T-helper 17 cell (primary cell): Measurements from ENCODE around the gene ARID1B. TPM values are rescaled to one million over a fixed set of nuclear protein-coding genes. Genes with fewer than 3 reads are reported as not detected.
A peak's percentile ranks its signal among the peaks of the same experiment; 100 is the strongest.

Experiments
- ATAC-seq: fragments of 150-1000 bp; cut with Tn5 transposase; 2 replicates; pipeline ENCODE4 v1.10.0; 2021; ENCODE audit warnings: mild to moderate bottlenecking, moderate library complexity
- DNase-seq, 3 donors: peaks; one replicate each; pipeline versions ENCODE4 v3.0.0 to v3.0.0-alpha.2; 2020 to 2021
- H3K9me3 ChIP-seq: one replicate; pipeline ENCODE4 v1.7.0; 2013; ENCODE audit warnings: low read length, mild to moderate bottlenecking; ENCODE audit not compliant: control insufficient read depth, poor library complexity, severe bottlenecking
- H3K27ac Mint-ChIP-seq: one replicate; pipeline ENCODE4 v1.8.0; 2022; ENCODE audit warnings: mild to moderate bottlenecking, moderate library complexity, mixed read lengths
- H3K27me3 Mint-ChIP-seq: one replicate; pipeline ENCODE4 v1.8.0; 2022; ENCODE audit warnings: mixed read lengths
- H3K36me3 Mint-ChIP-seq: one replicate; pipeline ENCODE4 v1.8.0; 2022; ENCODE audit warnings: low read depth, mixed read lengths
- H3K4me1 Mint-ChIP-seq: one replicate; pipeline ENCODE4 v1.8.0; 2022; ENCODE audit warnings: mild to moderate bottlenecking, mixed read lengths
- H3K4me3 Mint-ChIP-seq: one replicate; pipeline ENCODE4 v1.8.0; 2022; ENCODE audit warnings: mild to moderate bottlenecking, moderate library complexity, mixed read lengths
- total RNA-seq, 4 donors: library from RNA in 2 of 4; stranded (reverse) in 2 of 4; gene quantifications; one replicate each; pipeline ENCODE4 v1.2.3 and lab custom pipeline; 2022 to 2026

ARID1B gene
- total RNA-seq, 2 donors from 2014 or later, result 149 to 158 TPM

GRCh38 chr6:156778454-156779205, 1.5 kb downstream of the ARID1B start:
- Mint-ChIP-seq H3K4me1 (peaks cover 29% of the 10 kb centered on the region), H3K27me3 (no peaks in the 10 kb centered on the region), H3K36me3 (peaks cover 2% of the 10 kb centered on the region), H3K4me3 (peak overlapping the region; percentile 92), H3K27ac (peak overlapping the region; percentile 92)
- DNase-seq (peak; percentile 23 to 49 (median 45)), ATAC-seq (no peak)
- no peaks in the 10 kb centered on the region for H3K9me3 ChIP-seq

- peak; percentile 27 to 39 (median 33) for DNase-seq
- Mint-ChIP-seq H3K4me1 (peaks cover 31% of the 10 kb centered on the region), H3K4me3 (peak overlapping the region; percentile 92), H3K27ac (peak overlapping the region; percentile 98), H3K27me3 (no peaks in the 10 kb centered on the region), H3K36me3 (peaks cover 2% of the 10 kb centered on the region)
- peak; percentile 4 for ATAC-seq
- no peaks in the 10 kb centered on the region for H3K9me3 ChIP-seq
Observed at GRCh38 chr6:156779206-156780094, 2.3 kb downstream of the ARID1B start.

- H3K9me3 ChIP-seq, result no peaks in the 10 kb centered on the region
- Mint-ChIP-seq H3K4me1 (peaks cover 34% of the 10 kb centered on the region), H3K27me3 (no peaks in the 10 kb centered on the region), H3K36me3 (peaks cover 2% of the 10 kb centered on the region), H3K4me3 (peak overlapping the region; percentile 92), H3K27ac (peak overlapping the region; percentile 98)
- ATAC-seq, result peak; percentile 65
- peak in 1 of 3 donors; percentile 48 for DNase-seq
Observed at GRCh38 chr6:156780102-156780641, 3.0 kb downstream of the ARID1B start.

GRCh38 chr6:156780962-156781853, 4.0 kb downstream of the ARID1B start:
- H3K27me3 Mint-ChIP-seq, result no peaks in the 10 kb centered on the region
- peak overlapping the region; percentile 92 for H3K4me3 Mint-ChIP-seq
- ATAC-seq (no peak), DNase-seq (no peak)
- no peaks in the 10 kb centered on the region for H3K9me3 ChIP-seq
- peak overlapping the region; percentile 98 for H3K27ac Mint-ChIP-seq
- peaks cover 4% of the 10 kb centered on the region for H3K36me3 Mint-ChIP-seq
- peaks cover 37% of the 10 kb centered on the region for H3K4me1 Mint-ChIP-seq

- Mint-ChIP-seq H3K27ac (peak overlapping the region; percentile 98), H3K4me1 (peaks cover 35% of the 10 kb centered on the region), H3K4me3 (peak overlapping the region; percentile 92), H3K27me3 (no peaks in the 10 kb centered on the region), H3K36me3 (peaks cover 4% of the 10 kb centered on the region)
- DNase-seq (no peak), ATAC-seq (no peak)
- H3K9me3 ChIP-seq, result no peaks in the 10 kb centered on the region
Observed at GRCh38 chr6:156781861-156782631, 4.9 kb downstream of the ARID1B start.

GRCh38 chr6:156782691-156783320, 5.6 kb downstream of the ARID1B start:
- H3K27me3 Mint-ChIP-seq, result no peaks in the 10 kb centered on the region
- peak overlapping the region; percentile 98 for H3K27ac Mint-ChIP-seq
- peaks cover 2% of the 10 kb centered on the region for H3K36me3 Mint-ChIP-seq
- H3K4me3 Mint-ChIP-seq, result peak overlapping the region; percentile 92
- ATAC-seq (no peak), DNase-seq (no peak)
- H3K4me1 Mint-ChIP-seq, result peaks cover 38% of the 10 kb centered on the region
- H3K9me3 ChIP-seq, result no peaks in the 10 kb centered on the region

- DNase-seq (no peak), ATAC-seq (no peak)
- Mint-ChIP-seq H3K27me3 (no peaks in the 10 kb centered on the region), H3K4me3 (no peak overlapping the region), H3K36me3 (peaks cover 2% of the 10 kb centered on the region), H3K4me1 (peaks cover 46% of the 10 kb centered on the region), H3K27ac (peak overlapping the region; percentile 98)
- H3K9me3 ChIP-seq, result no peaks in the 10 kb centered on the region
Observed at GRCh38 chr6:156783958-156784357, 6.8 kb downstream of the ARID1B start.

- H3K27ac Mint-ChIP-seq, result peak overlapping the region; percentile 24
- H3K36me3 Mint-ChIP-seq, result peaks cover 2% of the 10 kb centered on the region
- no peaks in the 10 kb centered on the region for H3K9me3 ChIP-seq
- ATAC-seq (no peak), DNase-seq (no peak)
- H3K4me1 Mint-ChIP-seq, result peaks cover 56% of the 10 kb centered on the region
- H3K27me3 Mint-ChIP-seq, result no peaks in the 10 kb centered on the region
- H3K4me3 Mint-ChIP-seq, result peak overlapping the region; percentile 9
Observed at GRCh38 chr6:156786652-156787051, 9.5 kb downstream of the ARID1B start.

- DNase-seq (no peak), ATAC-seq (no peak)
- no peak overlapping the region for H3K4me3 Mint-ChIP-seq
- H3K4me1 Mint-ChIP-seq, result peaks cover 57% of the 10 kb centered on the region
- no peaks in the 10 kb centered on the region for H3K27me3 Mint-ChIP-seq
- no peaks in the 10 kb centered on the region for H3K9me3 ChIP-seq
- H3K27ac Mint-ChIP-seq, result peak overlapping the region; percentile 24
- H3K36me3 Mint-ChIP-seq, result peaks cover 2% of the 10 kb centered on the region
Observed at GRCh38 chr6:156787569-156788492, 10.7 kb downstream of the ARID1B start.

GRCh38 chr6:156789081-156789943, 12.1 kb downstream of the ARID1B start:
- Mint-ChIP-seq H3K4me1 (peaks cover 60% of the 10 kb centered on the region), H3K27me3 (no peaks in the 10 kb centered on the region), H3K4me3 (peak overlapping the region; percentile 55), H3K27ac (peak overlapping the region; percentile 39), H3K36me3 (peaks cover 2% of the 10 kb centered on the region)
- H3K9me3 ChIP-seq, result no peaks in the 10 kb centered on the region
- DNase-seq (no peak), ATAC-seq (no peak)
